Measurements from ENCODE around the gene PMS1. TPM values are rescaled to one million over a fixed set of nuclear protein-coding genes. Genes with fewer than 3 reads are reported as not detected.
A peak's percentile ranks its signal among the peaks of the same experiment; 100 is the strongest.

The PMS1 gene
- total RNA-seq, 1 experiment from 2014 or later, result 43.8 TPM

DNA sequence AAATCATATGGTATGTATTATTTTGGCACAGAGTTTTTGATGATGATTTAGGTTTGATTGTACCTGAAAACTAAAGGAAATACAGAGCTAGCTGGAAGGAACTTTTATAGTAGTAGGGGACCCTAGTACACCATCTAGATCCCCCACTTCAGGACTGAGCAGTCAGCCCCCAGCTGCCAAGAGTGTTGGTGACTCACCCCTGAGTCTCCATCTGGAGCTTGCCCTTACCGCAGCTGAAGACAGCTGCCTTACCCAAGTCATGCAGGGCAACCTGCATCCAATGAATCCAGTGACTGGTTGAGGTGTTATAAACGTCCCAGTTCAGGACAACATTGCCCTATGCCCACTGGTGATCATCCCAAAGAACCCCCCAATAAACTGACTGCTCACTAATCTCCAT is 15.3 kb downstream of the PMS1 start:
- Mint-ChIP-seq H3K36me3 (ENCODE audit: insufficient read depth, unreplicated experiment) (no peaks in the 10 kb centered on the region), H3K4me1 (ENCODE audit: low read depth, unreplicated experiment) (no peaks in the 10 kb centered on the region), H3K27me3 (ENCODE audit: unreplicated experiment) (no peaks in the 10 kb centered on the region), H3K27ac (ENCODE audit: unreplicated experiment) (no peak overlapping the region), H3K9me3 (ENCODE audit: low read depth, unreplicated experiment) (no peaks in the 10 kb centered on the region), H3K4me3 (ENCODE audit: low read depth, unreplicated experiment) (no peak overlapping the region)
- intact Hi-C loops (cut with micrococcal nuclease; ENCODE audit: unreplicated experiment), result no loop called here
- DNase-seq, result no peak
- TF ChIP-seq, protein P1, sequence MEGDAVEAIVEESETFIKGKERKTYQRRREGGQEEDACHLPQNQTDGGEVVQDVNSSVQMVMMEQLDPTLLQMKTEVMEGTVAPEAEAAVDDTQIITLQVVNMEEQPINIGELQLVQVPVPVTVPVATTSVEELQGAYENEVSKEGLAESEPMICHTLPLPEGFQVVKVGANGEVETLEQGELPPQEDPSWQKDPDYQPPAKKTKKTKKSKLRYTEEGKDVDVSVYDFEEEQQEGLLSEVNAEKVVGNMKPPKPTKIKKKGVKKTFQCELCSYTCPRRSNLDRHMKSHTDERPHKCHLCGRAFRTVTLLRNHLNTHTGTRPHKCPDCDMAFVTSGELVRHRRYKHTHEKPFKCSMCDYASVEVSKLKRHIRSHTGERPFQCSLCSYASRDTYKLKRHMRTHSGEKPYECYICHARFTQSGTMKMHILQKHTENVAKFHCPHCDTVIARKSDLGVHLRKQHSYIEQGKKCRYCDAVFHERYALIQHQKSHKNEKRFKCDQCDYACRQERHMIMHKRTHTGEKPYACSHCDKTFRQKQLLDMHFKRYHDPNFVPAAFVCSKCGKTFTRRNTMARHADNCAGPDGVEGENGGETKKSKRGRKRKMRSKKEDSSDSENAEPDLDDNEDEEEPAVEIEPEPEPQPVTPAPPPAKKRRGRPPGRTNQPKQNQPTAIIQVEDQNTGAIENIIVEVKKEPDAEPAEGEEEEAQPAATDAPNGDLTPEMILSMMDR (IDR thresholded peaks at IDR 0.05; ENCODE audit: unreplicated experiment), result no peak
- no TSS peak for BruUV-seq (replicated peaks)
- CTCF ChIA-PET, result no interaction called here

DNA sequence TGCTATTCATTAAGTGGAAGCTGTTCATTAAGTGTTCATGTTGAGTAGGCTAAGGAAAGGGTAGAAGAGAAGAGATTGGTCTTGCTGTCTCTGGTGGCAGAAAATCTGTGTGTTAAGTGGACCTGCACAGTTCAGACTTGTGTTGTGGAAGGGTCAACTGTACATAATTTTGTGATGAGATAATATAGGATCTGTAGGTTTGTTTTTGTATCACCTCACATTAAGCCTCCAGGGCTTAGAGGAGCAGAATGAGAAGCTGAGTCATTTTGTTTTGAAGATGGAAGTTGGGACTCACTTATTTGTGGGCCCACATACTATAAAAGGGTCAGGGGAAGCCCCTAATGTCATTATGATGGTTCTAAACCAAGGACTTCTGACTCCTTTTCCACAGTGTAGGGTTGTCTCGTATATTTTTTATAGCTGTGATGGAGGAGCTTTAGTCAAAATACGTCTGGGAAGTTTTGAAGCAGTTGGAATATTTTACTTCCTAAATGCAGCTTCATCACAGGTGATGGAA is 18.2 kb downstream of the PMS1 start:
- peak overlapping the region; percentile 24 for H3K27ac Mint-ChIP-seq (ENCODE audit: unreplicated experiment)
- BruUV-seq (replicated peaks), result no TSS peak
- CTCF ChIA-PET, result no interaction called here

DNA sequence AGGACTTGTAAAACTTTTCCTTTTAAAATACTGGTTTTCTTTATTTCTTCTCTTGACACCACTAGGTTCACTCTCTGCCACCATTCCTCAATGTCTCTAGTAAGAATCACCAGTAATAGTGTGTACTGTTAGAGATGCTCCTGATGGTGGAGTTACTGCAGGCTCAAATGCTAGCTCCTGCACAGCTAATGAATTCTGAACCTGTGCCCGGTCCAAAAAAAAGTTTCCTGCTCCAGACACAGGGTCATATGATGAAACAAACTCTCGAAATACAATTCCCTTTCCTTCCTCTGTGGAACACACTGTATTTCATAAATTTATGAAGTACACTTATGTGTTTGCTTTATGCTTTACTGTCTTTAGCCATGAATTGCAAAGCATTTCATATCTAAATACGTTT is 19.2 kb downstream of the PMS1 start:
- no peaks in the 10 kb centered on the region for H3K9me3 Mint-ChIP-seq (ENCODE audit: low read depth, unreplicated experiment)
- BruUV-seq (replicated peaks), result no TSS peak
- CTCF ChIA-PET, result no interaction called here

More for the DNA sequence above, 18.2 kb downstream of the PMS1 start:
- no peaks in the 10 kb centered on the region for H3K36me3 Mint-ChIP-seq (ENCODE audit: insufficient read depth, unreplicated experiment)
- no peaks in the 10 kb centered on the region for H3K27me3 Mint-ChIP-seq (ENCODE audit: unreplicated experiment)
- DNase-seq, result no peak
- intact Hi-C loops (cut with micrococcal nuclease; ENCODE audit: unreplicated experiment), result no loop called here
- TF ChIP-seq, protein P1 (IDR thresholded peaks at IDR 0.05; ENCODE audit: unreplicated experiment), result no peak
- no peak overlapping the region for H3K4me3 Mint-ChIP-seq (ENCODE audit: low read depth, unreplicated experiment)
- no peaks in the 10 kb centered on the region for H3K4me1 Mint-ChIP-seq (ENCODE audit: low read depth, unreplicated experiment)
- H3K9me3 Mint-ChIP-seq (ENCODE audit: low read depth, unreplicated experiment), result no peaks in the 10 kb centered on the region

GRCh38 chr2:189818249-189819038 is 34.2 kb downstream of the PMS1 start:
- peaks cover 4% of the 10 kb centered on the region for H3K36me3 Mint-ChIP-seq (ENCODE audit: insufficient read depth, unreplicated experiment)
- H3K4me3 Mint-ChIP-seq (ENCODE audit: low read depth, unreplicated experiment), result no peak overlapping the region
- no TSS peak for BruUV-seq (replicated peaks)
- CTCF ChIA-PET, result no interaction called here
- no peaks in the 10 kb centered on the region for H3K9me3 Mint-ChIP-seq (ENCODE audit: low read depth, unreplicated experiment)
- TF ChIP-seq, protein P1 (IDR thresholded peaks at IDR 0.05; ENCODE audit: unreplicated experiment), result no peak
- H3K4me1 Mint-ChIP-seq (ENCODE audit: low read depth, unreplicated experiment), result no peaks in the 10 kb centered on the region
- intact Hi-C loops (cut with micrococcal nuclease; ENCODE audit: unreplicated experiment), result no loop called here
- no peak overlapping the region for H3K27ac Mint-ChIP-seq (ENCODE audit: unreplicated experiment)
- no peak for DNase-seq
- no peaks in the 10 kb centered on the region for H3K27me3 Mint-ChIP-seq (ENCODE audit: unreplicated experiment)

More for the DNA sequence above, 19.2 kb downstream of the PMS1 start:
- Mint-ChIP-seq H3K27me3 (ENCODE audit: unreplicated experiment) (no peaks in the 10 kb centered on the region), H3K27ac (ENCODE audit: unreplicated experiment) (no peak overlapping the region), H3K36me3 (ENCODE audit: insufficient read depth, unreplicated experiment) (no peaks in the 10 kb centered on the region), H3K4me1 (ENCODE audit: low read depth, unreplicated experiment) (no peaks in the 10 kb centered on the region), H3K4me3 (ENCODE audit: low read depth, unreplicated experiment) (no peak overlapping the region)
- intact Hi-C loops (cut with micrococcal nuclease; ENCODE audit: unreplicated experiment), result no loop called here
- no peak for DNase-seq
- TF ChIP-seq, protein P1 (IDR thresholded peaks at IDR 0.05; ENCODE audit: unreplicated experiment), result no peak

Data from Calu3 (cell line).